GM23248 (cell line): ENCODE measurements around the gene PLA2G2E.

ENCODE experiments used
- EZH2 ChIP-seq: fragments of 200-600 bp; sonication (generic); IDR thresholded peaks from 2 replicates; pipeline ENCODE4 v1.6.1; 2018; ENCODE audit warnings: antibody characterized with exemption, mild to moderate bottlenecking; ENCODE audit not compliant: insufficient read depth, poor library complexity, severe bottlenecking
- EZH2phosphoT487 ChIP-seq: fragments of 200-600 bp; sonication (generic); IDR thresholded peaks from 2 replicates; pipeline ENCODE4 v1.6.1; 2018; ENCODE audit warnings: antibody characterized with exemption, moderate library complexity, mild to moderate bottlenecking, low read depth; ENCODE audit not compliant: insufficient read depth

GRCh38 chr1:19925342-19926070 is 2.1 kb upstream of the PLA2G2E start:
- TF ChIP-seq EZH2 (no peak), EZH2phosphoT487 (no peak)
